Measurements from ENCODE around the gene PON2.
A peak's percentile ranks its signal among the peaks of the same experiment; 100 is the strongest.
"Not testable (repeated sequence)": the region's sequence is repeated elsewhere in the genome, so short reads cannot be mapped to it uniquely, and the experiment has no call there.

PON2 gene

DNA sequence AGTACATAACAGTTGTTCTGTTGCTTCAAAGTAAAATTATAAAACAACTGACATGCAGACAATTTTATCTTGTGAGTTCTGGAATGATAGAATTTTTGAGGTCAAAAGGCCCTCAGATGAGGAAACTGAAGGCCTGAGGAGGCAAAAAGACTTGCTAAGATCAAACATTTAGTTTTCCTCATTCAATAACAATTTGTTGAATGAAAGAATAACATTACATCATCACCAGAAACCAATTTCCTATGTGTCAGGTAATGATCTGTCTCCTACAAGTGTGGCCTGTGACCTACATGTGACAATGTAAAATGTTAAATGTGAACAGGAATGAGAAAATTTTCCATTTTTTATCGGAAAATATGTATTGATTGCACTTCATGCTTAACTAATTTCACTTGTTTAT lies 34.4 kb upstream of the PON2 start:
- peaks cover 1% of the 10 kb centered on the region for H3K27me3 Mint-ChIP-seq
- no peak overlapping the region for H3K27ac Mint-ChIP-seq
- ATAC-seq (ENCODE audit: low read depth) (no peak), DNase-seq (ENCODE audit: low spot score in 2 of 2) (no peak)
- H3K4me3 Mint-ChIP-seq = no peak overlapping the region
- H3K4me1 Mint-ChIP-seq = peaks cover 9% of the 10 kb centered on the region
- H3K36me3 Mint-ChIP-seq = no peaks in the 10 kb centered on the region
- no peaks in the 10 kb centered on the region for H3K9me3 Mint-ChIP-seq

DNA sequence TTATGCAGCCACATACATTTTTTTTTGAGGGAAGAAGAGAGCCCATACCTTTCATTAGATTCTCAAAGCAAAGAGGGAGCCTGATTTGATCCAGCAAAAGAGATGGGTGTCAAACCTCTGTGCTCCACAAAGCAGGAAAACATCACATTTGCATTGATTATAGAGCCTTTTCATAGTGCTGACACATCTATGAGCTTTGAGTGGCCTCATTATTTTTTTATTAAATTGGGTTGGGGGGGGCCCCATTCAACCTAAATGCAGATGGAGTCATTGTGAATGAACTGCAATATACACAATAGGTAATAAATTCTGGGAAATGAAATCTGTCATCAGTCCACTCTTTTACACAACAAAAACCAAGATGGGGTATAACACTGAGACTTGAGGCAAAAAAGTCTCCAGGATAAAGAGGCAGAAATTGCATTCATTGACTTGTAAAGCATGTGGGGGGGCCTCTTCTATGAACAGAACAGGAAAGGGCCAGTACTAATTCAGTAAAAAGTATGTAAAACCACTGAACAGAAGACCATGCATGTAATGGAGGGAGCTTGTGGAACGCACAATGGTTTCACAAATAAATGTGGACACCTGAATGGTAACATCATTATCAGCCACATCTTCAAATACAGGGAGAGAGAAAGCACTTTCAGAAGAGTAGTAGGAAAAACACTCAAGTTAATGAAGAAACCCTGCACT lies 33.2 kb upstream of the PON2 start:
- no peak for DNase-seq (ENCODE audit: low spot score in 2 of 2)

DNA sequence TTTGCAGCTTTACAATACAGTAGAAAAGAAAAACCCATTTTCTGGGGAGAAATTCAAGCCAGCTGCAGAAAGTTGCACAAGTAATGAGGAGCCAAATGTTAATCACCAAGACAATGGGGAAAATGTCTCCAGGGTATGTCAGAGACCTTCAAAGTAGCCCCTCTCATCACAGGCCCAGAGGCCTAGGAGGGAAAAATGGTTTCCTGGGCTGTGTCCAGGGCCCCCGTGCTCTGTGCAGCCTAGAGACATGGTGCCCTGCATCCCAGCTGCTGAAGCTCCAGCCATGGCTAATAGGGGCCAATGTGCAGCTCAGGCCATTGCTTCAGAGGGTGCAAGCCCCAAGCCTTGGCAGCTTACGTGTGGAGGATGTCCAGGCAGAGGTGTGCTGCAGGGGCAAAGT lies 25.8 kb upstream of the PON2 start:
- ATAC-seq (ENCODE audit: low read depth) = not testable (repeated sequence)
- H3K9me3 Mint-ChIP-seq = peaks cover 19% of the 10 kb centered on the region

More for the DNA sequence above, 33.2 kb upstream of the PON2 start:
- Mint-ChIP-seq H3K36me3 (no peaks in the 10 kb centered on the region), H3K4me1 (peaks cover 9% of the 10 kb centered on the region), H3K9me3 (no peaks in the 10 kb centered on the region), H3K4me3 (no peak overlapping the region), H3K27ac (no peak overlapping the region), H3K27me3 (peaks cover 1% of the 10 kb centered on the region)
- no peak for ATAC-seq (ENCODE audit: low read depth)

DNA sequence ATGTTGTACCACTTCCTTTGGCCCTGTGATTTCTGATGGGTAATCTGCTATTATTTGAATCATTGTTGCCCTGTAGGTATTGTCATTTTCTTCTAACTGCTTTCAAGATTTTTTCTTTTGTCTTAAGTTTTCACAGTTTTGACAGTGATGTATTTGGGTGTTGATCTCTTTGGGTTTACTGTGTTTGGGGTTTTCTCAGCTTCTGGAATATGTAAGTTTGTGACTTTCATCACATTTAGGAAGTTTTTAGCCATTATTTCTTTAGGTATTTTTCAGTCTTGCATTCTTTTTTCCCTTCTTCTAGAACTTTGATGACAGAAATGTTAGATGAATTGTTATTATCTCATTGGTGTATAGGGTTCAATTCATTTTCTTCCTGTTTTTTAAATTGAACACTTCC lies 23.1 kb upstream of the PON2 start:
- Mint-ChIP-seq H3K4me3 (no peak overlapping the region), H3K27ac (no peak overlapping the region), H3K27me3 (peaks cover 27% of the 10 kb centered on the region), H3K9me3 (peaks cover 19% of the 10 kb centered on the region), H3K36me3 (peaks cover 13% of the 10 kb centered on the region), H3K4me1 (peaks cover 3% of the 10 kb centered on the region)
- DNase-seq (ENCODE audit: low spot score in 2 of 2) = no peak
- no peak for ATAC-seq (ENCODE audit: low read depth)

More for the DNA sequence above, 25.8 kb upstream of the PON2 start:
- not testable (repeated sequence) for H3K27ac Mint-ChIP-seq; H3K4me1 Mint-ChIP-seq; H3K4me3 Mint-ChIP-seq; DNase-seq (ENCODE audit: low spot score in 2 of 2)
- Mint-ChIP-seq H3K27me3 (peaks cover 25% of the 10 kb centered on the region), H3K36me3 (peaks cover 13% of the 10 kb centered on the region)

DNA sequence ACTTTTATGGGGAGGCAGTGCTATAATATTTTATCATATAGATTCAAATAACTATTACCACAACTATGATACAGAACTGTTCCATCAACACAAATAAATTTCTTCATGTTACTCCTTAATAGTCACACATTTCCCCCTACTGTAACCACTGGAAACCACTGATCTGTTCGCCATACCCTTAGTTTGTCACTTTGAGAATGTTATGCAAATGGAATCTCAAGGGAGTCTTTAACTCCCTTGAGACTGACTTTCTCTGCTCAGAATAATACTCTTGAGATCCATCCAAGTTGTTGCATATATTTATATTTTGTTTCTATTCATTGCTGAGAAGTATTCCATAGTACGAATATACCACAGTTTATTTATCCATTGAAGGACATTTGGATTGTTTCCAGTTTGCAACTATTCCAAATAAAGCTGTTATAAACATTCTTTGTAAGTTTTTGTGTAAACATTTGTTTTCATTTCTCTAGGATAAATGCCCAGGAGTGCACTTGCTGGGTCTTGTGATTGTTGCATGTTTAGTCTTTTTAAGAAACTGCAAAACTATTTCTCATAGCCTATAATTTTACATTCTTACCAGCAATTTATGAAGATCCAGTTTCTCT lies 19.7 kb upstream of the PON2 start:
- Mint-ChIP-seq H3K4me3 (no peak overlapping the region), H3K36me3 (peaks cover 2% of the 10 kb centered on the region), H3K27ac (no peak overlapping the region), H3K9me3 (peaks cover 11% of the 10 kb centered on the region), H3K27me3 (peaks cover 16% of the 10 kb centered on the region), H3K4me1 (peaks cover 3% of the 10 kb centered on the region)
- ATAC-seq (ENCODE audit: low read depth) (peak; percentile 79), DNase-seq (ENCODE audit: low spot score in 2 of 2) (peak in 1 of 2 donors; percentile 16)

DNA sequence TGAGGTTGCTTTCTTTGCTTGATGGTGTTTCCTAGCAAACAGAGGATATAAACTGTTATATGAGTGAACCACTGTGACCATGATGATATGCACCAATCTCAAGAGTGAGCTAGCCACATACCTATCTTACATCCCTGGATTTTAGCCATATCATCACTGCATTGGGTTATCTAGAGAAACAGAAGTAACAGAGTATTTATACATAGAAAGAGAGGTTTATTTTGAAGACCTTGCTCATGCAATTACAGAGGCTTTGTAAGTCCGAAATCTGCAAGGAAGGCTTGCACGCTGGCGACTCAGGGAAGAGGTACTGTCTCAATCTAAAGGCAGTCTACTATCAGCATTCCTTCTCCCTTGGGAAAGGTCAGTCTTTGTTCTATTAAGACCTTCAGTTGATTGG lies 11.8 kb upstream of the PON2 start:
- no peaks in the 10 kb centered on the region for H3K9me3 Mint-ChIP-seq
- H3K4me1 Mint-ChIP-seq = no peaks in the 10 kb centered on the region
- no peaks in the 10 kb centered on the region for H3K36me3 Mint-ChIP-seq
- ATAC-seq (ENCODE audit: low read depth) (no peak), DNase-seq (ENCODE audit: low spot score in 2 of 2) (no peak)
- no peak overlapping the region for H3K27ac Mint-ChIP-seq
- no peak overlapping the region for H3K4me3 Mint-ChIP-seq
- peaks cover 1% of the 10 kb centered on the region for H3K27me3 Mint-ChIP-seq

DNA sequence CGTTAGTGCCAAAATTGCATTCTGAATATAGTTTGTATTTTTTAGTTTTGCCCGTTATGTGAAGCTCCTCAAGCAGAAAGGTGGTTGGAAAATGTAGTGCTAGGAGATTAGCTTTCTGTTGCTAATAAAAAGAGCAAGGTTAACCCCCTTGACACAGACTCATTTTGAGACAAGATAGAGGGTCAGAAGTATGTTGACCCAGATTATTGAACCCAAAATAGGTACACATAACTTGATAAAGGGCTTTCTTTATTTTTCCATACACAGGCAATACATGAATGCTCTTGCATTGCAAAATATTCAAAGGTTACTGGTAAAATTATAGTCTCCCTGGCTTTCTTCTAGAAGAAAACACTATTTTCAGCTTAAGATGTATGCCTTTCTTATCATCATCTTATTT lies 10.0 kb upstream of the PON2 start:
- H3K27me3 Mint-ChIP-seq = peaks cover 1% of the 10 kb centered on the region
- H3K4me1 Mint-ChIP-seq = no peaks in the 10 kb centered on the region
- no peak overlapping the region for H3K4me3 Mint-ChIP-seq
- H3K9me3 Mint-ChIP-seq = no peaks in the 10 kb centered on the region
- ATAC-seq (ENCODE audit: low read depth) (no peak), DNase-seq (ENCODE audit: low spot score in 2 of 2) (no peak)
- no peak overlapping the region for H3K27ac Mint-ChIP-seq
- no peaks in the 10 kb centered on the region for H3K36me3 Mint-ChIP-seq

DNA sequence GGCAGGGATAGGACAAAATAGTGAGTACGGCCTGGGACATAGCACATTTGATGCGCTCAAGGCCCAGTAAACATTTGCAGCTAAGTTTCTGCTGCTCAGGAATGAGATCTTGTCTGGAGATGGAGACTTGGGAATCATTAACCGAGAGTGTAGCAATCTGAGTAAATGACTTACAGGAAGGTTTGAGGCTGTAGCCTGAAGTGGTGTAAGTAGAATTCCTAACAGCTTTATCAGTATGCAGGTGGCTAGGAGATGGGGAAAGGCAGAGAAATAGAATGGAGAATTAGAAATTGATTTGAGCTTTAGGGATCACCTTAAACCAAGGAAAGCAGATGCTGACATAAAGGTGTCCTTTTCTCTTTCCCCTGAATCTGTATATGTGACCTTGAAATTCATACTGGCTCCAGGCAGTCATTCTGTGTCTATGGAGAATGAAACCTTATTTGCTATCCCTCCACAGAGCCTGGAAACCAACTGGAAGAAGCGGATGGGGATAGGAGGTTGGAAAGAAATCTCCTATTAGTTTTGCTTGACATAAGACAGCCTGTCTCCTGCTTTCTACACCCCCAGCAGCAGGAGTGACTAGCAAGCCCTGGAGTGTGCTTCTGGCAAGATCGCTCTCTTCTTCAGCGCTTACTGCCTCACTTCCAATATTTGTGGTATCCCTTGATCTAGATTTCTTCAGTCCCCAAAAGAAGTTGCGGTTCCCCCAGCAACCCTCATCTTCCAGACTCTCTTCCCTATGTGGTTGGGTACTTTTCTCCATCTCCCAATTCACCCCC lies 6.4 kb upstream of the PON2 start:
- Mint-ChIP-seq H3K27me3 (no peaks in the 10 kb centered on the region), H3K9me3 (no peaks in the 10 kb centered on the region), H3K27ac (no peak overlapping the region), H3K4me1 (no peaks in the 10 kb centered on the region), H3K4me3 (no peak overlapping the region), H3K36me3 (no peaks in the 10 kb centered on the region)
- no peak for ATAC-seq (ENCODE audit: low read depth)
- no peak for DNase-seq (ENCODE audit: low spot score in 2 of 2)

DNA sequence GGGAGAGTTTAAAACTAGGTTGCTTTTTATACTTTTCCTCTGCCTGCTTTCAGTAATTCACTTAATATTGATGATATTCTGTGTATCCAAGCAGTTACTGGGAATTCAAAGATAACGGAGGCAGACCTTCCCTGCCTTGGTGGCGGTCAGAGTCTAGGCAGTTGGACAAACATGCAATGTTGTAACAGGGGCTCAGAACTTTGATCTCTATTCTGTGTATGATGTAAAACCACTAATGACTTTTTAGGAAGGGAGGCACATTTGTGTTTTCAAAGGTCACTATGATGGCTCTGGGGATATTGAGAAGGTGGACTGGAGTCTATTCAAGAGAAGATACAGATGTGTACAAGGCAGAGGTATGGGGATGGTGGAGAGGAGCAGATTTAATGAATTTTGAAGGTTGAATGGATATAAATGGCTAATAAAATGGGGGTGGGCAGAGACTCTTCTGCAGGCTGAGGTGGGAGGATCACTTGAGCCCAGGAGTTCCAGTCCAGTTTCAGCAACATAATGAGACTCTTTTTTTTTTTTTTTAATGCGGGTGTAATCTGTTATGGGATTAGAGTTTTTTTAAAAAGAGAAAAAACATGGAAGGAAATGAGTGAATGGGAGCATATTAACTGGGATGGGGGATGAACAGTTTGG lies 5.7 kb upstream of the PON2 start:
- ATAC-seq (ENCODE audit: low read depth) = no peak
- DNase-seq (ENCODE audit: low spot score in 2 of 2) = no peak
- Mint-ChIP-seq H3K36me3 (no peaks in the 10 kb centered on the region), H3K4me3 (no peak overlapping the region), H3K27me3 (no peaks in the 10 kb centered on the region), H3K27ac (no peak overlapping the region), H3K4me1 (peaks cover 2% of the 10 kb centered on the region), H3K9me3 (no peaks in the 10 kb centered on the region)

DNA sequence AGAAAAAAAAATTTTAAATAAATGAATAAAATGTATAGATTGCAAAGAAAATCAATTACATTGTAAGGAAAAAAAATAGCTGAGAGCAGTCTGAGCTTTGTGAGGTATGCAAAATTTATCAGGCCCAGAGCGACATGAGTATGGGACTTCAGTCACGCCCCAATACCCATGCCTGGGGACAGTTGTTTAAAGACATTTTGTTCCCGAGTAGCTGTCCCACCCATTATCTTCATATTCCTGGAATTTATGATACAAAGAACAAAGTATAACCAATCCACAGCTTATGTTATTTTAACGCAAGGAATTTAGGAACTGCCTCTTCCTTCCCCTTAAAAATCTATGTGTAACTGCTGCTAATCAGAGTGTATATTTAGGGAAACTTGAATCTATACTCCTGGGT lies 1.6 kb upstream of the PON2 start:
- Mint-ChIP-seq H3K9me3 (no peaks in the 10 kb centered on the region), H3K27me3 (no peaks in the 10 kb centered on the region), H3K36me3 (no peaks in the 10 kb centered on the region), H3K4me3 (no peak overlapping the region), H3K27ac (no peak overlapping the region), H3K4me1 (peaks cover 13% of the 10 kb centered on the region)
- no peak for ATAC-seq (ENCODE audit: low read depth)
- no peak for DNase-seq (ENCODE audit: low spot score in 2 of 2)

DNA sequence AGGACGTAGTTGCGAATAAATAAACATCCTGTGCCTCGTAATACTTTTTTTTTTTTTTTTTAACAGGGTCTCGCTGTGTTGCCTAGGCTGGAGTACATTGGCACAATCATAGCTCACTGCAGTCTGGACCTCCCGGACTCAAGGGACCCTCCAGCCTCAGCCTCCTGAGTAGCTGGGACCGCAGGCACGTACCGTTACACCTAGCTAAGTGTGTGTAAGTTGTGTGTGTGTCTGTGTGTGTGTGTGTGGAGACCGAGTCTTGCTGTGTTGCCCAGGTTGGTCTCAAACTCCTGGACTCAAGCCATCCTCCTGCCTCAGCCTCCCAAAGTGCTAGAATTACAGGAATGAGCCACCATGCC lies 573 bp upstream of the PON2 start:
- no peaks in the 10 kb centered on the region for H3K27me3 Mint-ChIP-seq
- H3K9me3 Mint-ChIP-seq = no peaks in the 10 kb centered on the region
- H3K36me3 Mint-ChIP-seq = no peaks in the 10 kb centered on the region
- DNase-seq (ENCODE audit: low spot score in 2 of 2) = no peak
- peaks cover 13% of the 10 kb centered on the region for H3K4me1 Mint-ChIP-seq
- H3K27ac Mint-ChIP-seq = peak overlapping the region; percentile 92
- no peak for ATAC-seq (ENCODE audit: low read depth)
- peak overlapping the region; percentile 92 for H3K4me3 Mint-ChIP-seq

DNA sequence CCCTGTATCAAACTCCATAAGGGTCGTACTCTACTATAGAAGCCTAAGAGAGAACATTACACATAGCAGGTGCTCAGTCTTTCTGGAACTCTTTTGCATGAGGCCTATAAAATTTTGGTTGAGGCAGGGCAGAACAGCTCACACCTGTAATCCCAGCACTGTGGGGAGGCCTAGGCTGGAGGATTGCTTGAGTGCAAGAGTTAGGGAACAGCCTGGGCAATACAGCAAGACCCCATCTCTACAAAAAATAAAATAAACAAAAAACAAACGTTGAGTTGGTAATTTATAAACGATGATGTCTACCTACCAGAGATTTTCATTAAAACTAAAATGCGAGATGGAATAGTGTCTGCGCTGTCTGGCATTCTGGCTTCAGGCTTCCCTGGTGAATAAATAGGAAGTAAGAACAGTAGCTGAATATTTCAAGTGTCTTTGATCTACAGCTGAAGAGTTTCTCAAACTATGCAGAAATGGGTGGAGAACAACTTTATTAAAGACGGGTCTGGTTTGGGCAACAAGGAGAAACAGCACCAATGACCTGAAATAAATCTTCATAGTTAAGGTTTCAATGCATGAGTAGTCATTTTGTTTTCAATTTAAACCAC lies 774 bp downstream of the PON2 start:
- no peak for ATAC-seq (ENCODE audit: low read depth)
- H3K36me3 Mint-ChIP-seq = peaks cover 3% of the 10 kb centered on the region
- peaks cover 13% of the 10 kb centered on the region for H3K4me1 Mint-ChIP-seq
- peak overlapping the region; percentile 92 for H3K4me3 Mint-ChIP-seq
- H3K27ac Mint-ChIP-seq = peak overlapping the region; percentile 77
- no peaks in the 10 kb centered on the region for H3K27me3 Mint-ChIP-seq
- no peak for DNase-seq (ENCODE audit: low spot score in 2 of 2)
- no peaks in the 10 kb centered on the region for H3K9me3 Mint-ChIP-seq

DNA sequence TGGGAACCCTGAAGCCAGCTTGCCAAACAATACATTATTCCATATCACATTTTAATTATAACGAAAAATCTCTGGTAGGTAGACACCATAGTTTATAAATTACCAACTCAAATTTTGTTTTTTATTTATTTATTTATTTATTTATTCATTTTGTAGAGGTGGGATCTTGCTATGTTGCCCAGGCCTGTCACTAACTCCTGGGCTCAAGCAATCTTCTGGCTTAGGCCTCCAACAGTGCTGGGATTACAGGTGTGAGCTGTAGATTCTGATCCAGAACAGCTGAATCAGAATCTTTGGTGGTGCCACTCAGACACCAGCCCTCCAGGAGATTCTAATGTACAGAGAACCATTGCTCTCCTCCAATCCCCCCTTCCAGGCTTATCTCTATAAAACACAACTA lies 1.7 kb downstream of the PON2 start:
- peaks cover 3% of the 10 kb centered on the region for H3K36me3 Mint-ChIP-seq

DNA sequence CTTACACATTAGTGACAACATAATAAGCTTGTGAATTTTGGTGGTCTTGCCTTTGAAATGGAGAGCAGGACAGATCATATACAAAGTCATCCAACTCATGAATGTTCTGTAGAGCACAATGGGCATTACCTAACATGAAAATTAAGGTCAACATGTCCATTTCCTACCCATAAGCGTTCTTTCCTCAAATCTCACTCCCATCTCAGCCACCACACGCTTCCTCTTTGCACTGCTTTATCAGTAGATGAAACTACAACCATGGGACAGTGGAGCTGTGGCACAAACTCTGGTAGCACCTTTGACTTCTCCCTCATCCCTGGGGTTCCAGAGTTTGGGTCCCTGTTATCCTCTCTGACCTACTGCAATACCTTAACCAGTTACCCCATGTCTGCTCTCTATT lies 2.2 kb downstream of the PON2 start:
- H3K4me1 Mint-ChIP-seq = peaks cover 13% of the 10 kb centered on the region
- no peak overlapping the region for H3K4me3 Mint-ChIP-seq
- H3K36me3 Mint-ChIP-seq = peaks cover 3% of the 10 kb centered on the region
- H3K27me3 Mint-ChIP-seq = no peaks in the 10 kb centered on the region
- ATAC-seq (ENCODE audit: low read depth) (no peak), DNase-seq (ENCODE audit: low spot score in 2 of 2) (no peak)
- H3K9me3 Mint-ChIP-seq = no peaks in the 10 kb centered on the region
- no peak overlapping the region for H3K27ac Mint-ChIP-seq

More for the DNA sequence above, 1.7 kb downstream of the PON2 start:
- DNase-seq (ENCODE audit: low spot score in 2 of 2) (no peak), ATAC-seq (ENCODE audit: low read depth) (no peak)
- Mint-ChIP-seq H3K27me3 (no peaks in the 10 kb centered on the region), H3K27ac (no peak overlapping the region), H3K4me3 (no peak overlapping the region), H3K4me1 (peaks cover 13% of the 10 kb centered on the region), H3K9me3 (no peaks in the 10 kb centered on the region)

Data from memory B cell (primary cell).